ENCODE measurements around the gene PLCG2.

DNA sequence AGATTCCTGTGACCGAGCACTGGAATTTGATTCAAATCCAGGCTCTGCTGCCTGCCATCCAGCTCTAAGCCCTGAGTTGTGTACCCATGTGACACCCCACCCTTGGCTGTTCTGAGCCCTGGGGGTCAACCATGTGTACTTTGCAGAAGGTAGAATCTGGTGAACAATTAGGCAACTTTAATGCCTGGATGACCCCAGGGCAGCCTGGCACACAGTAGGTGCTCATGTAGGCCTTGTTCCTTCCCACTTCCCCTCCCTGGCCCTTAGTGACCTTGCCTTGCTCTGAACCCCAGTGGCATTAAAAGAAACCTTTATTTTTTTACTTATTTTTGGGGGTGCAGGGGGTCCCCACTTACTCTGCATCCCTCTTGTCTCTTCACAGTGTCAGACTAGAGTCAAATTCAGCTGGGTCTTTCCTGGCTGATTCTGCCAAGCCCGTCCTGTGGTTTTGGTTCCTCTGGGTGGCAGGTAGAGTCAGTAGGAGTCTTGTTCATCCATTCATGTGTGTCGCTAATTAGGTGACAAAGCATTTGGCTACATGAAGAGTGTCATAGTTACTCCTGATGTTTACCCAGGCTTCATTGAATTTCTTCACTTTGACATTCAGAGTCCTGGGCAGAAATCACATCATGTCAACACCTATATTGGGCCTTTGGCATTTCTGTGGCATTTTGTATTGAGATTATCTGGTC is 89.1 kb downstream of the PLCG2 start:
- TF ChIP-seq, protein P1, sequence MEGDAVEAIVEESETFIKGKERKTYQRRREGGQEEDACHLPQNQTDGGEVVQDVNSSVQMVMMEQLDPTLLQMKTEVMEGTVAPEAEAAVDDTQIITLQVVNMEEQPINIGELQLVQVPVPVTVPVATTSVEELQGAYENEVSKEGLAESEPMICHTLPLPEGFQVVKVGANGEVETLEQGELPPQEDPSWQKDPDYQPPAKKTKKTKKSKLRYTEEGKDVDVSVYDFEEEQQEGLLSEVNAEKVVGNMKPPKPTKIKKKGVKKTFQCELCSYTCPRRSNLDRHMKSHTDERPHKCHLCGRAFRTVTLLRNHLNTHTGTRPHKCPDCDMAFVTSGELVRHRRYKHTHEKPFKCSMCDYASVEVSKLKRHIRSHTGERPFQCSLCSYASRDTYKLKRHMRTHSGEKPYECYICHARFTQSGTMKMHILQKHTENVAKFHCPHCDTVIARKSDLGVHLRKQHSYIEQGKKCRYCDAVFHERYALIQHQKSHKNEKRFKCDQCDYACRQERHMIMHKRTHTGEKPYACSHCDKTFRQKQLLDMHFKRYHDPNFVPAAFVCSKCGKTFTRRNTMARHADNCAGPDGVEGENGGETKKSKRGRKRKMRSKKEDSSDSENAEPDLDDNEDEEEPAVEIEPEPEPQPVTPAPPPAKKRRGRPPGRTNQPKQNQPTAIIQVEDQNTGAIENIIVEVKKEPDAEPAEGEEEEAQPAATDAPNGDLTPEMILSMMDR (IDR thresholded peaks at IDR 0.05), result no peak
- TF ChIP-seq ZFX (IDR thresholded peaks at IDR 0.05; ENCODE audit: borderline replicate concordance), result no peak
